K562 (cell line): ENCODE results near the gene LETM1. TPM values are rescaled to one million over a fixed set of nuclear protein-coding genes. Genes with fewer than 3 reads are reported as not detected.

Source experiments
- BCLAF1 ChIP-seq, 2 experiments: fragments of 450-650 bp in 1 of 2; IDR thresholded peaks; 2 replicates each; pipeline ENCODE4 v1.6.1; 2011 to 2017; ENCODE audit warnings: low read depth in 2 of 2, antibody characterized with exemption in 1 of 2, borderline replicate concordance in 1 of 2, low read length in 1 of 2, mild to moderate bottlenecking in 1 of 2, mixed read lengths in 1 of 2; ENCODE audit not compliant: control insufficient read depth in 1 of 2
- CHCHD3 ChIP-seq: fragments of 250-450 bp; sonication (Bioruptor Pico); IDR thresholded peaks from 2 replicates; pipeline ENCODE4 v2.1.2; 2022; ENCODE audit warnings: mild to moderate bottlenecking
- GATAD2A ChIP-seq: fragments of 450-650 bp; IDR thresholded peaks from 2 replicates; pipeline ENCODE4 v1.6.1; 2017
- HNRNPLL ChIP-seq: fragments of 200-400 bp; formaldehyde crosslinking; IDR thresholded peaks from 2 replicates; pipeline ENCODE4 v1.6.1; 2017; ENCODE audit warnings: low read length, low read depth, mild to moderate bottlenecking; ENCODE audit not compliant: poor library complexity, severe bottlenecking
- MCM3 ChIP-seq: fragments of 450-650 bp; IDR thresholded peaks from 2 replicates; pipeline ENCODE4 v1.6.1; 2016
- MCM5 ChIP-seq: fragments of 450-650 bp; IDR thresholded peaks from 2 replicates; pipeline ENCODE4 v1.6.1; 2016; ENCODE audit warnings: low read depth
- NFYB ChIP-seq: IDR thresholded peaks from 2 replicates; pipeline ENCODE4 v1.6.1; 2011; ENCODE audit warnings: mild to moderate bottlenecking, moderate library complexity; ENCODE audit not compliant: insufficient read length; ENCODE audit errors: extremely low read depth
- NR2C1 ChIP-seq, 2 experiments: fragments of 450-650 bp; IDR thresholded peaks; 2 replicates each; pipeline ENCODE4 v1.6.1; 2017; ENCODE audit warnings: mild to moderate bottlenecking in 2 of 2, antibody characterized with exemption in 1 of 2, inconsistent platforms in 1 of 2, missing compliant biosample characterization in 1 of 2, missing genetic modification characterization in 1 of 2
- POLR3A ChIP-seq: IDR thresholded peaks from 2 replicates; pipeline ENCODE4 v1.6.1; 2011; ENCODE audit warnings: borderline replicate concordance, mild to moderate bottlenecking, moderate library complexity; ENCODE audit not compliant: insufficient read length, insufficient read depth; ENCODE audit errors: extremely low read depth
- RB1 ChIP-seq: fragments of 450-650 bp; IDR thresholded peaks from 2 replicates; pipeline ENCODE4 v1.6.1; 2017; ENCODE audit warnings: low read depth, mild to moderate bottlenecking
- REST ChIP-seq, 2 experiments: fragments of 450-650 bp; formaldehyde crosslinking in 1 of 2; IDR thresholded peaks; 2 replicates each; pipeline versions ENCODE4 v1.4.0 to v1.6.1; 2014 to 2020; ENCODE audit warnings: mild to moderate bottlenecking in 2 of 2, borderline replicate concordance in 1 of 2, low read depth in 1 of 2
- polyA plus RNA-seq, 8 experiments: library from polyadenylated mRNA; depleted of rRNA in 4 of 8; stranded (reverse) in 5 of 8; unstranded in 3 of 8; fragments of >200 nt; fragmentation: Nextera tagmentation in 2 of 8; fragmentation: Illumina TruSeq in 1 of 8; extraction: Ambion mirVana in 2 of 8; extraction: Trizol in 1 of 8; gene quantifications; 2 replicates each; pipeline versions ENCODE4 v1.2.1 to v1.2.3, GENCODE V29; 2011 to 2014; ENCODE audit warnings: inconsistent platforms in 1 of 8, missing spikeins in 1 of 8
- total RNA-seq, 7 experiments: library from RNA; depleted of rRNA in 6 of 7; stranded (reverse); fragments of >200 nt in 6 of 7; fragmentation: Illumina TruSeq in 2 of 7; extraction: Trizol in 2 of 7; gene quantifications; 2 replicates each; pipeline versions ENCODE4 v1.2.1 to v1.2.3, GENCODE V29; 2011 to 2021; ENCODE audit warnings: low replicate concordance in 1 of 7

The LETM1 gene
- total and polyA plus RNA-seq, 9 of the 15 experiments (the other 6 are each of a cell fraction or from before 2014, with no cell fraction given), result 3.9 to 109 (median 35.0) TPM

GRCh38 chr4:1809754-1810502 is 46.0 kb downstream of the LETM1 start (continued):
- peak; percentile 91 for TF ChIP-seq REST (IDR thresholded peaks at IDR 0.05; ENCODE audit: borderline replicate concordance)
- TF ChIP-seq REST (CRISPR knock-in tag; IDR thresholded peaks at IDR 0.05; ENCODE audit: low read depth), result 0 out of 2 replicates have a peak, but pooled peaks have one; percentile 15
- TF ChIP-seq HNRNPLL, result no peak
- no peak for TF ChIP-seq MCM5
- no peak for TF ChIP-seq GATAD2A
- no peak for TF ChIP-seq NFYB
- TF ChIP-seq POLR3A, result no peak
- no peak for TF ChIP-seq MCM3
- TF ChIP-seq BCLAF1 (IDR thresholded peaks at IDR 0.05; ENCODE audit: borderline replicate concordance in 1 of 2, control insufficient read depth in 1 of 2, low read depth in 2 of 2, low read length in 1 of 2), result no peak
- TF ChIP-seq RB1, result peak; percentile 22; the same call in 1 of the 2 replicates
- TF ChIP-seq NR2C1 (IDR thresholded peaks at IDR 0.05), result no peak
- TF ChIP-seq NR2C1 (tag; IDR thresholded peaks at IDR 0.05), result no peak
- TF ChIP-seq CHCHD3, result no peak
